HG03521 (cell line): Measurements from ENCODE around the gene RNF123.

Experiments used
- ATAC-seq: cut with Tn5 transposase; IDR thresholded peaks from one replicate; pipeline ENCODE4 v1.9.1; 2021; ENCODE audit warnings: mild to moderate bottlenecking, moderate library complexity; ENCODE audit not compliant: unreplicated experiment

Gene RNF123

GRCh38 chr3:49700453-49701128 lies 11.2 kb downstream of the RNF123 start:
- no peak for ATAC-seq

GRCh38 chr3:49701388-49702077 lies 12.2 kb downstream of the RNF123 start:
- no peak for ATAC-seq

GRCh38 chr3:49702672-49703071 lies 13.3 kb downstream of the RNF123 start:
- ATAC-seq: no peak

GRCh38 chr3:49703443-49703927 lies 14.1 kb downstream of the RNF123 start:
- no peak for ATAC-seq

GRCh38 chr3:49703956-49704355 lies 14.6 kb downstream of the RNF123 start:
- ATAC-seq: no peak

GRCh38 chr3:49704629-49705028 lies 15.3 kb downstream of the RNF123 start:
- ATAC-seq: no peak

- ATAC-seq: no peak
Measured at GRCh38 chr3:49705390-49705960, 16.1 kb downstream of the RNF123 start.

GRCh38 chr3:49706456-49707112 lies 17.2 kb downstream of the RNF123 start:
- ATAC-seq: no peak

- no peak for ATAC-seq
Measured at GRCh38 chr3:49707113-49707480, 17.7 kb downstream of the RNF123 start.

GRCh38 chr3:49709852-49710251 lies 20.5 kb downstream of the RNF123 start:
- no peak for ATAC-seq

- no peak for ATAC-seq
Measured at GRCh38 chr3:49711489-49711888, 22.1 kb downstream of the RNF123 start.

- ATAC-seq: no peak
Measured at GRCh38 chr3:49712166-49712565, 22.8 kb downstream of the RNF123 start.

GRCh38 chr3:49712631-49713317 lies 23.4 kb downstream of the RNF123 start:
- no peak for ATAC-seq

- no peak for ATAC-seq
Measured at GRCh38 chr3:49713336-49714105, 24.2 kb downstream of the RNF123 start.

- ATAC-seq: no peak
Measured at GRCh38 chr3:49714728-49715550, 25.6 kb downstream of the RNF123 start.

- ATAC-seq: no peak
Measured at GRCh38 chr3:49715611-49716121, 26.3 kb downstream of the RNF123 start.

- no peak for ATAC-seq
Measured at GRCh38 chr3:49716169-49716568, 26.8 kb downstream of the RNF123 start.

GRCh38 chr3:49716691-49717210 lies 27.4 kb downstream of the RNF123 start:
- ATAC-seq: no peak
